ENCODE data around the gene HELQ. TPM values are rescaled to one million over a fixed set of nuclear protein-coding genes. Genes with fewer than 3 reads are reported as not detected.
"Not testable (repeated sequence)": the region's sequence is repeated elsewhere in the genome, so short reads cannot be mapped to it uniquely, and the experiment has no call there.

The HELQ gene
- total RNA-seq, 1 donor from 2014 or later = 14.7 TPM

DNA sequence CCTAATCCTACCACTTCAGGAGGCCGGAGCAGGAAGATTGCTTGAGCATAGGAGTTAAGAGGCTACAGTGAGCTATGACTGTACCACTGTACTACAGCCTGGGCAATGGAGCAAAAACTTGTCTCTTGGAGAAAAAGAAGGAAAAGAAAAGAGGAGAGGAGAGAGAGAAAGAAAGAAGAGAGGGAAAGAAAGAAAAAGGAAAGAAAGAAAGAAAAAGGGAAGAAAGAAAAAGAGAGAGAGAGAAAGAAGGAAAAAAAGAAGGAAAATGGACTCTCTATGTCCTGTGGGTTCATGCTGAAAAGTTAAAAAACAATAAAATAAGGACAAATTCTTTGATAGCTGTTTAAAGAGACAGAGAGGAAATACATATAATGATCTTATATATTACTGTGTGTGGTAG, 42.6 kb upstream of the HELQ start:
- TF ChIP-seq, protein P1, sequence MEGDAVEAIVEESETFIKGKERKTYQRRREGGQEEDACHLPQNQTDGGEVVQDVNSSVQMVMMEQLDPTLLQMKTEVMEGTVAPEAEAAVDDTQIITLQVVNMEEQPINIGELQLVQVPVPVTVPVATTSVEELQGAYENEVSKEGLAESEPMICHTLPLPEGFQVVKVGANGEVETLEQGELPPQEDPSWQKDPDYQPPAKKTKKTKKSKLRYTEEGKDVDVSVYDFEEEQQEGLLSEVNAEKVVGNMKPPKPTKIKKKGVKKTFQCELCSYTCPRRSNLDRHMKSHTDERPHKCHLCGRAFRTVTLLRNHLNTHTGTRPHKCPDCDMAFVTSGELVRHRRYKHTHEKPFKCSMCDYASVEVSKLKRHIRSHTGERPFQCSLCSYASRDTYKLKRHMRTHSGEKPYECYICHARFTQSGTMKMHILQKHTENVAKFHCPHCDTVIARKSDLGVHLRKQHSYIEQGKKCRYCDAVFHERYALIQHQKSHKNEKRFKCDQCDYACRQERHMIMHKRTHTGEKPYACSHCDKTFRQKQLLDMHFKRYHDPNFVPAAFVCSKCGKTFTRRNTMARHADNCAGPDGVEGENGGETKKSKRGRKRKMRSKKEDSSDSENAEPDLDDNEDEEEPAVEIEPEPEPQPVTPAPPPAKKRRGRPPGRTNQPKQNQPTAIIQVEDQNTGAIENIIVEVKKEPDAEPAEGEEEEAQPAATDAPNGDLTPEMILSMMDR (IDR thresholded peaks at IDR 0.05; ENCODE audit: unreplicated experiment) = no peak
- H3K9me3 Mint-ChIP-seq (ENCODE audit: unreplicated experiment) = no peaks in the 10 kb centered on the region
- H3K36me3 Mint-ChIP-seq (ENCODE audit: low read depth, unreplicated experiment) = no peaks in the 10 kb centered on the region
- DNase-seq (ENCODE audit: low spot score) = no peak
- no peak overlapping the region for H3K27ac Mint-ChIP-seq (ENCODE audit: unreplicated experiment)
- peaks cover 4% of the 10 kb centered on the region for H3K4me1 Mint-ChIP-seq (ENCODE audit: unreplicated experiment)
- H3K4me3 Mint-ChIP-seq (ENCODE audit: unreplicated experiment) = no peak overlapping the region
- H3K27me3 Mint-ChIP-seq (ENCODE audit: unreplicated experiment) = no peaks in the 10 kb centered on the region

DNA sequence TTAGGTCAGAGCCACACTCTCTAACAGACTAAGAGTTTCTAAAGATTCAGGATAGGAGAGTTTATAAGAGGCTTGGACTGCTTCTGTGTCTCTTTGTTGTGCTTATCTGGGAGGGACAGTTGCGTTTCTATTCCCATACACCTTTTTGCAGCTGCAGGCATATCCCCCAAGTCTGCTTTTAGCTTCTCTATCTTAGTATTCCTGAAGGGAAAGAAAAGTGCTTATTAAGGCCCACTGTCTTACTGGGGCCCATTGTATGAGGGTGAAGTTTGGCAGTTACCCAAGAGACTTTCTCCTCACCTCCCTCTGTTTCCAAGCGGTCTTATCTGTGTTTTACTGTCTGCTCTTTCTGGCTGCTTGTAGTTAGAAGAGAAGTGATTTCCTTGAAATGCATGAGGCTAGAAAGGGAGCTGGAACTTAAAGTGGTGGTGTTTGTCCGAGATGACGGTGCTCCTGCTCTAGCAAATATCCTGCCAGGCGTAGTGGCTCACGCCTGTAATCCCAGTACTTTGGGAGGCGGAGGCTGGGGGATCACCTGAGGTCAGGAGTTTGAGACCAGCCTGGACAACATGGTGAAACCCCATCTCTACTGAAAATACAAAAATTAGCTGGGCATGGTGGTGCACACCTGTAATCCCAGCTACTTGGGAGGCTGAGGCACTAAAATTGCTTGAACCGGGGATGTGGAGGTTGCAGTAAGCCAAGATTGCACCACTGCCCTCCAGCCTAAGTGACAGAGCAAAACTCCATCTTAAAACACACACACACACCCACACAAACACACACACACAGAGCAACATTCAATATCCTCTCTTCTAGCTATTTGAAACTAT, 40.7 kb upstream of the HELQ start:
- not testable (repeated sequence) for H3K9me3 Mint-ChIP-seq (ENCODE audit: unreplicated experiment); H3K4me3 Mint-ChIP-seq (ENCODE audit: unreplicated experiment); H3K4me1 Mint-ChIP-seq (ENCODE audit: unreplicated experiment); H3K36me3 Mint-ChIP-seq (ENCODE audit: low read depth, unreplicated experiment); H3K27ac Mint-ChIP-seq (ENCODE audit: unreplicated experiment); DNase-seq (ENCODE audit: low spot score); H3K27me3 Mint-ChIP-seq (ENCODE audit: unreplicated experiment)

DNA sequence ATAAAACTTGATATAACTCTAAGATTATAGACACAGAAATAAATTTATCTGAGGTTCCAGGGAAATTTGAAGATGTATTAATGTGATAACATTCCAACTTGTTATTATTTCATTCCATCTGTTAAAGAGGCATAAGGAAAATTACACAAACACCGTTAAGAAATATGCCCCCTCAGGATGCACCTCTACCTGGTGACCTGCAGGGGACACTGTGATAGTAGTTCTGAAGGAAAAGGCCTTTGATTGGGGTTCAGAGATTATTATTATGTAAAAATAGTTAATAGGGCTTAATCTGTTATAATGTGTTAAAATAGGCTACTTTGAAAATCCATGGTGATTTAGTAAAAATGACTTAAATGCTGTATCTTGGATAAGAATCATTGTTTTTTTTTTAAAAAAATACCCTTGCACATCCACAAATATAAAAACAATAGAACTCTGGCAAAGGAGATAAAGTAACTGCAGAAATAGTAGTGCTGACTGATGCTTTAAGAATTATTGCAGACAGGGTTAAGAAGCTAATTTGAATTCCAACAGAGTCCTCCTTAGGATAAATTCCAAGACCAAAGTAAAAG, 35.3 kb upstream of the HELQ start:
- H3K9me3 Mint-ChIP-seq (ENCODE audit: unreplicated experiment) = no peaks in the 10 kb centered on the region
- no peaks in the 10 kb centered on the region for H3K27me3 Mint-ChIP-seq (ENCODE audit: unreplicated experiment)
- peaks cover 3% of the 10 kb centered on the region for H3K4me1 Mint-ChIP-seq (ENCODE audit: unreplicated experiment)
- no peak overlapping the region for H3K27ac Mint-ChIP-seq (ENCODE audit: unreplicated experiment)
- TF ChIP-seq, protein P1 (IDR thresholded peaks at IDR 0.05; ENCODE audit: unreplicated experiment) = peak; percentile 92
- no peak overlapping the region for H3K4me3 Mint-ChIP-seq (ENCODE audit: unreplicated experiment)
- H3K36me3 Mint-ChIP-seq (ENCODE audit: low read depth, unreplicated experiment) = no peaks in the 10 kb centered on the region
- peak; percentile 21 for DNase-seq (ENCODE audit: low spot score)

DNA sequence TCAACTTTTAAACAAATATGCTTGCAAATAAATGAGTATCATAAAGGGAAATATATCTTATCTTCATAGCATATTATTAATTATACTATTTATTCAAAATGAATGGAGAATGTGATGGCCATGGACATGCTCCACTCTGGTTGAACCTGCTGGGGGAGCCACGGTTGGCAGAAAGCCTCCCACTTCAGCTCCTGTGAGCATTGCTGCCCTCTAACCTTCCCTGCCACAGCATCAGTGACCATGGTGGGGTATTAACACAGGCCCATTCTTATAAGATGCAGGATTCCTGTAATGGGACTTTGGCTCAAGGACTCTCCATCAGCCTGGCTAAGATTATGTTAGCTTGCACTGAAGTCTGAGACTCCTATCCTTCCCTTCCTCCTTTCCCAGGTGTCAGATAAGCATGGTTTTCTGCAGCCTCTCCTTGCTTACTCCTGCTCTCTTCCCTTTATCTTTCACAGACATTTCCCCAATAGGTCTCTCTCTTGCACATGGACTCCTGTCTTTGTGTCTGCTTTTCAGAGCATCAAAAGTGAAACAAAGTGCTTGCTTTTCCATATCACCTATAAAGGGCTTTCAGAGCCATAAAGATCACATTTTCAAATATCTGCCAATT, 34.2 kb upstream of the HELQ start:
- Mint-ChIP-seq H3K27ac (ENCODE audit: unreplicated experiment) (no peak overlapping the region), H3K36me3 (ENCODE audit: low read depth, unreplicated experiment) (no peaks in the 10 kb centered on the region), H3K9me3 (ENCODE audit: unreplicated experiment) (no peaks in the 10 kb centered on the region), H3K4me3 (ENCODE audit: unreplicated experiment) (no peak overlapping the region), H3K27me3 (ENCODE audit: unreplicated experiment) (no peaks in the 10 kb centered on the region), H3K4me1 (ENCODE audit: unreplicated experiment) (peaks cover 3% of the 10 kb centered on the region)
- TF ChIP-seq, protein P1 (IDR thresholded peaks at IDR 0.05; ENCODE audit: unreplicated experiment) = no peak
- DNase-seq (ENCODE audit: low spot score) = no peak

DNA sequence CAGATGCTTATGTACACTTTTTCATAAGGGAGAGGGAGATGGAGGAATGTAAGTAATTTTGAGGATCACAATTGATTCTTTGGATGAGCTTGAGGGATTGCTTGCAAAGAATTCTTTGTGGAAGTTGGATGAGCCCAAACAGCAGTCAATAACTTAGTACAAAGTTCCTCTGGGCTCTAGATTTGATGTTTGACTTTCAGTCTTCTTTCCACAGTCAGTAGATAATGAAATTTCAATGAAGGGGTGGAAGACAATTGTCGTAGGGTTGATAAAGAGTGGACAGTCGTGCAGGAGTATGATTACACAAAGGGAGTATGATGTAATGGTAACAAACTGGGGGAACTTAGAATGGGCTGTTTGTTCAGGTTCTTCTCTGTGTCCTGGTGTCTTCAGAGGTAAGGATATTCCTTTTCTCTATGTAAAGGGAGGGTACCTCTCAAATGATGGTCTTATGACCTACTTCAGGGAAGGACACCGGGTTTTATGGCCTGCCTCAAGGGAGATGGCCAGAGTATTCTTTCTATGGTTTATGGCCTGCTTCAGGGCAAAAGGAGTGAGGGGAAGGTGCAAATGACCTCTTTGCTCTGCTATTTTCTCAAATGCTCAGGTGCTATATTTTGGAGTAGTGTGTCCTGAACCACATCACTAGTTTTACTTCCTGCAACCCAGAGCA, 31.0 kb upstream of the HELQ start:
- Mint-ChIP-seq H3K9me3 (ENCODE audit: unreplicated experiment) (no peaks in the 10 kb centered on the region), H3K27me3 (ENCODE audit: unreplicated experiment) (peaks cover 1% of the 10 kb centered on the region), H3K4me3 (ENCODE audit: unreplicated experiment) (no peak overlapping the region), H3K27ac (ENCODE audit: unreplicated experiment) (no peak overlapping the region), H3K36me3 (ENCODE audit: low read depth, unreplicated experiment) (peaks cover 3% of the 10 kb centered on the region), H3K4me1 (ENCODE audit: unreplicated experiment) (peaks cover 10% of the 10 kb centered on the region)
- TF ChIP-seq, protein P1 (IDR thresholded peaks at IDR 0.05; ENCODE audit: unreplicated experiment) = no peak
- DNase-seq (ENCODE audit: low spot score) = no peak
